ENCODE measurements around the gene ZNF444. TPM values are rescaled to one million over a fixed set of nuclear protein-coding genes. Genes with fewer than 3 reads are reported as not detected.
"Not testable (repeated sequence)": the region's sequence is repeated elsewhere in the genome, so short reads cannot be mapped to it uniquely, and the experiment has no call there.

The ZNF444 gene
- total RNA-seq, 6 experiments from 2014 or later, result 20.6 to 28.4 (median 22.5) TPM

- H3K4me1 Mint-ChIP-seq (ENCODE audit: low read depth), result no peaks in the 10 kb centered on the region
- H3K9me3 Mint-ChIP-seq, result peaks cover 12% of the 10 kb centered on the region
- no peaks in the 10 kb centered on the region for H3K36me3 Mint-ChIP-seq (ENCODE audit: low read depth)
- no peak; the same call in 1 of the 2 replicates for TF ChIP-seq CTCF (IDR thresholded peaks at IDR 0.05)
- no peak overlapping the region for H3K27ac Mint-ChIP-seq
- no peak overlapping the region for H3K4me3 Mint-ChIP-seq
- H3K27me3 Mint-ChIP-seq (ENCODE audit: insufficient read depth), result peaks cover 2% of the 10 kb centered on the region; the same call in 1 of the 2 replicates
- no peak for DNase-seq
These were observed 50.0 kb downstream of the ZNF444 start for GRCh38 chr19:56191115-56191514.

GRCh38 chr19:56191711-56192110, 50.6 kb downstream of the ZNF444 start:
- Mint-ChIP-seq H3K4me1 (ENCODE audit: low read depth) (no peaks in the 10 kb centered on the region), H3K27ac (no peak overlapping the region), H3K36me3 (ENCODE audit: low read depth) (no peaks in the 10 kb centered on the region), H3K27me3 (ENCODE audit: insufficient read depth) (peaks cover 2% of the 10 kb centered on the region; the same call in 1 of the 2 replicates), H3K9me3 (peaks cover 12% of the 10 kb centered on the region), H3K4me3 (no peak overlapping the region)
- TF ChIP-seq CTCF (IDR thresholded peaks at IDR 0.05), result no peak
- no peak for DNase-seq

GRCh38 chr19:56193981-56194640, 53.0 kb downstream of the ZNF444 start:
- peaks cover 2% of the 10 kb centered on the region for H3K27me3 Mint-ChIP-seq (ENCODE audit: insufficient read depth)

GRCh38 chr19:56197646-56198045, 56.6 kb downstream of the ZNF444 start, which contains the start of gene ZSCAN5B:
Gene ZSCAN5B, minus strand, starts transcription at chr19:56197783. Its CDS starts 4,731 bp downstream, at chr19:56193052.
- not testable (repeated sequence) for DNase-seq; H3K4me3 Mint-ChIP-seq; H3K36me3 Mint-ChIP-seq (ENCODE audit: low read depth); H3K4me1 Mint-ChIP-seq (ENCODE audit: low read depth); H3K27me3 Mint-ChIP-seq (ENCODE audit: insufficient read depth); H3K27ac Mint-ChIP-seq
- peaks cover 14% of the 10 kb centered on the region; the same call in 1 of the 2 replicates for H3K9me3 Mint-ChIP-seq

More at GRCh38 chr19:56193981-56194640, 53.0 kb downstream of the ZNF444 start:
- Mint-ChIP-seq H3K4me1 (ENCODE audit: low read depth) (no peaks in the 10 kb centered on the region), H3K4me3 (no peak overlapping the region), H3K9me3 (peaks cover 26% of the 10 kb centered on the region), H3K27ac (no peak overlapping the region), H3K36me3 (ENCODE audit: low read depth) (no peaks in the 10 kb centered on the region)
- no peak for DNase-seq
- no peak for TF ChIP-seq CTCF (IDR thresholded peaks at IDR 0.05)

- TF ChIP-seq CTCF (IDR thresholded peaks at IDR 0.05), result no peak
- no peak for DNase-seq
- Mint-ChIP-seq H3K36me3 (ENCODE audit: low read depth) (no peaks in the 10 kb centered on the region), H3K4me1 (ENCODE audit: low read depth) (no peaks in the 10 kb centered on the region), H3K4me3 (no peak overlapping the region), H3K27me3 (ENCODE audit: insufficient read depth) (no peaks in the 10 kb centered on the region; the same call in 1 of the 2 replicates), H3K27ac (no peak overlapping the region), H3K9me3 (peaks cover 14% of the 10 kb centered on the region; the same call in 1 of the 2 replicates)
These were observed 58.6 kb downstream of the ZNF444 start for GRCh38 chr19:56199687-56200086.

- Mint-ChIP-seq H3K4me1 (ENCODE audit: low read depth) (no peaks in the 10 kb centered on the region), H3K27me3 (ENCODE audit: insufficient read depth) (peaks cover under 1% of the 10 kb centered on the region; the same call in 1 of the 2 replicates), H3K9me3 (peaks cover 14% of the 10 kb centered on the region; the same call in 1 of the 2 replicates), H3K27ac (no peak within 1 kb of the TSS), H3K4me3 (no peak within 1 kb of the TSS), H3K36me3 (ENCODE audit: low read depth) (no peaks in the 10 kb centered on the region)
- DNase-seq, result no peak
- TF ChIP-seq CTCF (IDR thresholded peaks at IDR 0.05), result no peak
These were observed 60.9 kb downstream of the ZNF444 start, which contains the start of gene ZSCAN5C for GRCh38 chr19:56201973-56202372. Gene ZSCAN5C, plus strand, starts transcription at chr19:56202273. Its CDS starts 3,641 bp downstream, at chr19:56205914.

GRCh38 chr19:56207581-56207980, 66.5 kb downstream of the ZNF444 start:
- H3K4me1 Mint-ChIP-seq (ENCODE audit: low read depth); H3K27ac Mint-ChIP-seq; H3K27me3 Mint-ChIP-seq (ENCODE audit: insufficient read depth); DNase-seq; H3K4me3 Mint-ChIP-seq; H3K36me3 Mint-ChIP-seq (ENCODE audit: low read depth): not testable (repeated sequence)
- peaks cover 11% of the 10 kb centered on the region for H3K9me3 Mint-ChIP-seq
